ENCODE measurements around the gene DENND1A. TPM values are rescaled to one million over a fixed set of nuclear protein-coding genes. Genes with fewer than 3 reads are reported as not detected.

DENND1A gene
- total RNA-seq, 1 experiment from 2014 or later: 50.1 TPM

GRCh38 chr9:123769719-123770118, 160.2 kb downstream of the DENND1A start:
- Histone ChIP-seq H3K9me3 (ENCODE audit: low read length) (no peaks in the 10 kb centered on the region), H3K79me2 (ENCODE audit: low read length) (no peaks in the 10 kb centered on the region), H3K4me3 (ENCODE audit: low read length) (no peak overlapping the region), H3K9me2 (replicated peaks; ENCODE audit: insufficient read depth, low read length) (no peaks in the 10 kb centered on the region), H3K9ac (ENCODE audit: low read length) (no peak overlapping the region), H2AFZ (ENCODE audit: low read length) (no peak overlapping the region), H3K27ac (ENCODE audit: low read length) (no peak overlapping the region), H3K36me3 (ENCODE audit: insufficient read depth, low read length) (no peaks in the 10 kb centered on the region), H4K20me1 (ENCODE audit: insufficient read depth, low read depth, low read length) (peaks cover 37% of the 10 kb centered on the region), H3K4me1 (ENCODE audit: low read length) (peaks cover 11% of the 10 kb centered on the region), H3K4me2 (ENCODE audit: low read depth, low read length, poor library complexity, severe bottlenecking) (no peak overlapping the region), H3K27me3 (ENCODE audit: low read length) (no peaks in the 10 kb centered on the region)
- no peak for DNase-seq

GRCh38 chr9:123763910-123764588, 165.9 kb downstream of the DENND1A start:
- Histone ChIP-seq H3K9me2 (replicated peaks; ENCODE audit: insufficient read depth, low read length) (no peaks in the 10 kb centered on the region), H3K36me3 (ENCODE audit: insufficient read depth, low read length) (no peaks in the 10 kb centered on the region), H3K4me3 (ENCODE audit: low read length) (no peak overlapping the region), H3K4me2 (ENCODE audit: low read depth, low read length, poor library complexity, severe bottlenecking) (no peak overlapping the region), H3K4me1 (ENCODE audit: low read length) (no peaks in the 10 kb centered on the region), H4K20me1 (ENCODE audit: insufficient read depth, low read depth, low read length) (peaks cover 4% of the 10 kb centered on the region; the same call in 1 of the 2 replicates), H2AFZ (ENCODE audit: low read length) (no peak overlapping the region), H3K9me3 (ENCODE audit: low read length) (no peaks in the 10 kb centered on the region), H3K27me3 (ENCODE audit: low read length) (no peaks in the 10 kb centered on the region), H3K79me2 (ENCODE audit: low read length) (no peaks in the 10 kb centered on the region), H3K27ac (ENCODE audit: low read length) (no peak overlapping the region), H3K9ac (ENCODE audit: low read length) (no peak overlapping the region)
- no peak for DNase-seq

- Histone ChIP-seq H3K4me2 (ENCODE audit: low read depth, low read length, poor library complexity, severe bottlenecking) (no peak overlapping the region), H4K20me1 (ENCODE audit: insufficient read depth, low read depth, low read length) (no peaks in the 10 kb centered on the region; the same call in 1 of the 2 replicates)
These were observed 167.9 kb downstream of the DENND1A start for GRCh38 chr9:123761905-123762605.

GRCh38 chr9:123757960-123758359, 172.0 kb downstream of the DENND1A start:
- H3K27ac ChIP-seq (ENCODE audit: low read length): no peak overlapping the region
- H3K36me3 ChIP-seq (ENCODE audit: insufficient read depth, low read length): no peaks in the 10 kb centered on the region
- H4K20me1 ChIP-seq (ENCODE audit: insufficient read depth, low read depth, low read length): peaks cover 3% of the 10 kb centered on the region
- H2AFZ ChIP-seq (ENCODE audit: low read length): no peak overlapping the region
- H3K79me2 ChIP-seq (ENCODE audit: low read length): no peaks in the 10 kb centered on the region
- no peaks in the 10 kb centered on the region for H3K27me3 ChIP-seq (ENCODE audit: low read length)
- H3K9me2 ChIP-seq (replicated peaks; ENCODE audit: insufficient read depth, low read length): no peaks in the 10 kb centered on the region
- no peak overlapping the region for H3K9ac ChIP-seq (ENCODE audit: low read length)
- H3K9me3 ChIP-seq (ENCODE audit: low read length): no peaks in the 10 kb centered on the region
- DNase-seq: no peak
- H3K4me1 ChIP-seq (ENCODE audit: low read length): peaks cover 7% of the 10 kb centered on the region; the same call in 1 of the 2 replicates
- H3K4me2 ChIP-seq (ENCODE audit: low read depth, low read length, poor library complexity, severe bottlenecking): no peak overlapping the region
- H3K4me3 ChIP-seq (ENCODE audit: low read length): no peak overlapping the region

More at GRCh38 chr9:123761905-123762605, 167.9 kb downstream of the DENND1A start:
- no peak overlapping the region for H3K9ac ChIP-seq (ENCODE audit: low read length)
- H3K9me2 ChIP-seq (replicated peaks; ENCODE audit: insufficient read depth, low read length): no peaks in the 10 kb centered on the region
- 0 out of 2 replicates have a peak, but pooled peaks cover under 1% of the 10 kb centered on the region for H3K4me1 ChIP-seq (ENCODE audit: low read length)
- H3K36me3 ChIP-seq (ENCODE audit: insufficient read depth, low read length): no peaks in the 10 kb centered on the region
- no peak for DNase-seq
- no peaks in the 10 kb centered on the region for H3K9me3 ChIP-seq (ENCODE audit: low read length)
- no peak overlapping the region for H2AFZ ChIP-seq (ENCODE audit: low read length)
- H3K27ac ChIP-seq (ENCODE audit: low read length): no peak overlapping the region
- H3K27me3 ChIP-seq (ENCODE audit: low read length): no peaks in the 10 kb centered on the region
- no peak overlapping the region for H3K4me3 ChIP-seq (ENCODE audit: low read length)
- no peaks in the 10 kb centered on the region for H3K79me2 ChIP-seq (ENCODE audit: low read length)

- H3K36me3 ChIP-seq (ENCODE audit: insufficient read depth, low read length): no peaks in the 10 kb centered on the region
- no peak overlapping the region for H3K27ac ChIP-seq (ENCODE audit: low read length)
- no peak overlapping the region for H3K4me3 ChIP-seq (ENCODE audit: low read length)
- H3K9me2 ChIP-seq (replicated peaks; ENCODE audit: insufficient read depth, low read length): no peaks in the 10 kb centered on the region
- H3K4me1 ChIP-seq (ENCODE audit: low read length): peaks cover 7% of the 10 kb centered on the region; the same call in 1 of the 2 replicates
- H3K79me2 ChIP-seq (ENCODE audit: low read length): no peaks in the 10 kb centered on the region
- H3K9me3 ChIP-seq (ENCODE audit: low read length): no peaks in the 10 kb centered on the region
- no peak overlapping the region for H2AFZ ChIP-seq (ENCODE audit: low read length)
- no peak overlapping the region for H3K4me2 ChIP-seq (ENCODE audit: low read depth, low read length, poor library complexity, severe bottlenecking)
- H4K20me1 ChIP-seq (ENCODE audit: insufficient read depth, low read depth, low read length): peaks cover 3% of the 10 kb centered on the region
- no peak overlapping the region for H3K9ac ChIP-seq (ENCODE audit: low read length)
- no peaks in the 10 kb centered on the region for H3K27me3 ChIP-seq (ENCODE audit: low read length)
- no peak for DNase-seq
These were observed 172.4 kb downstream of the DENND1A start for GRCh38 chr9:123757547-123757946.

- H3K27ac ChIP-seq (ENCODE audit: low read length): no peak overlapping the region
- no peaks in the 10 kb centered on the region for H3K79me2 ChIP-seq (ENCODE audit: low read length)
- H3K27me3 ChIP-seq (ENCODE audit: low read length): no peaks in the 10 kb centered on the region
- H3K4me2 ChIP-seq (ENCODE audit: low read depth, low read length, poor library complexity, severe bottlenecking): no peak overlapping the region
- H3K4me3 ChIP-seq (ENCODE audit: low read length): no peak overlapping the region
- no peaks in the 10 kb centered on the region for H3K36me3 ChIP-seq (ENCODE audit: insufficient read depth, low read length)
- H2AFZ ChIP-seq (ENCODE audit: low read length): no peak overlapping the region
- peaks cover 7% of the 10 kb centered on the region; the same call in 1 of the 2 replicates for H3K4me1 ChIP-seq (ENCODE audit: low read length)
- peaks cover 7% of the 10 kb centered on the region for H4K20me1 ChIP-seq (ENCODE audit: insufficient read depth, low read depth, low read length)
- no peaks in the 10 kb centered on the region for H3K9me3 ChIP-seq (ENCODE audit: low read length)
- H3K9ac ChIP-seq (ENCODE audit: low read length): no peak overlapping the region
- H3K9me2 ChIP-seq (replicated peaks; ENCODE audit: insufficient read depth, low read length): no peaks in the 10 kb centered on the region
- DNase-seq: no peak
These were observed 173.3 kb downstream of the DENND1A start for GRCh38 chr9:123756484-123757106.

- H3K9me3 ChIP-seq (ENCODE audit: low read length): no peaks in the 10 kb centered on the region
- H3K4me3 ChIP-seq (ENCODE audit: low read length): no peak overlapping the region
- no peak for DNase-seq
- H3K27ac ChIP-seq (ENCODE audit: low read length): no peak overlapping the region
- H3K79me2 ChIP-seq (ENCODE audit: low read length): no peaks in the 10 kb centered on the region
- no peaks in the 10 kb centered on the region for H3K27me3 ChIP-seq (ENCODE audit: low read length)
- H3K36me3 ChIP-seq (ENCODE audit: insufficient read depth, low read length): no peaks in the 10 kb centered on the region
- H3K4me1 ChIP-seq (ENCODE audit: low read length): peaks cover 34% of the 10 kb centered on the region
- no peaks in the 10 kb centered on the region for H3K9me2 ChIP-seq (replicated peaks; ENCODE audit: insufficient read depth, low read length)
- H4K20me1 ChIP-seq (ENCODE audit: insufficient read depth, low read depth, low read length): peaks cover 26% of the 10 kb centered on the region
- no peak overlapping the region for H3K9ac ChIP-seq (ENCODE audit: low read length)
- no peak overlapping the region for H2AFZ ChIP-seq (ENCODE audit: low read length)
- H3K4me2 ChIP-seq (ENCODE audit: low read depth, low read length, poor library complexity, severe bottlenecking): no peak overlapping the region
These were observed 176.2 kb downstream of the DENND1A start for GRCh38 chr9:123753669-123754258.

GRCh38 chr9:123753016-123753415, 176.9 kb downstream of the DENND1A start:
- H3K27me3 ChIP-seq (ENCODE audit: low read length): no peaks in the 10 kb centered on the region
- H3K9me2 ChIP-seq (replicated peaks; ENCODE audit: insufficient read depth, low read length): no peaks in the 10 kb centered on the region
- H3K4me2 ChIP-seq (ENCODE audit: low read depth, low read length, poor library complexity, severe bottlenecking): no peak overlapping the region
- H2AFZ ChIP-seq (ENCODE audit: low read length): no peak overlapping the region
- H3K36me3 ChIP-seq (ENCODE audit: insufficient read depth, low read length): no peaks in the 10 kb centered on the region
- H3K4me3 ChIP-seq (ENCODE audit: low read length): no peak overlapping the region
- H3K4me1 ChIP-seq (ENCODE audit: low read length): peaks cover 34% of the 10 kb centered on the region
- H3K9ac ChIP-seq (ENCODE audit: low read length): no peak overlapping the region
- H3K79me2 ChIP-seq (ENCODE audit: low read length): no peaks in the 10 kb centered on the region
- peaks cover 26% of the 10 kb centered on the region for H4K20me1 ChIP-seq (ENCODE audit: insufficient read depth, low read depth, low read length)
- H3K9me3 ChIP-seq (ENCODE audit: low read length): no peaks in the 10 kb centered on the region
- DNase-seq: no peak
- H3K27ac ChIP-seq (ENCODE audit: low read length): no peak overlapping the region

Measured in Karpas-422 (cell line).